Naive B cell (primary cell): ENCODE data around the gene RNU1-3. TPM values are rescaled to one million over a fixed set of nuclear protein-coding genes. Genes with fewer than 3 reads are reported as not detected.
A peak's percentile ranks its signal among the peaks of the same experiment; 100 is the strongest.
"Not testable (repeated sequence)": the region's sequence is repeated elsewhere in the genome, so short reads cannot be mapped to it uniquely, and the experiment has no call there.

Experiments
- ATAC-seq, 2 donors: fragments of 150-1000 bp; cut with Tn5 transposase; 2 replicates each; pipeline ENCODE4 v1.10.0; 2021; ENCODE audit warnings: low read depth in 2 of 2, mild to moderate bottlenecking in 2 of 2, moderate library complexity in 2 of 2
- DNase-seq: peaks from one replicate; pipeline ENCODE4 v3.0.0; 2022
- H3K27ac Mint-ChIP-seq, 6 donors: one replicate each; pipeline ENCODE4 v1.8.0; 2020 to 2022; ENCODE audit warnings: mild to moderate bottlenecking in 6 of 6, mixed read lengths in 6 of 6, moderate library complexity in 5 of 6, inconsistent platforms in 2 of 6
- H3K27me3 Mint-ChIP-seq, 3 donors: one replicate each; pipeline ENCODE4 v1.8.0; 2021 to 2022; ENCODE audit warnings: mixed read lengths in 3 of 3, mild to moderate bottlenecking in 1 of 3
- H3K36me3 Mint-ChIP-seq, 2 donors: one replicate each; pipeline ENCODE4 v1.8.0; 2020 to 2022; ENCODE audit warnings: mixed read lengths in 2 of 2, inconsistent platforms in 1 of 2, mild to moderate bottlenecking in 1 of 2
- H3K4me1 Mint-ChIP-seq, 3 donors: one replicate each; pipeline ENCODE4 v1.8.0; 2020 to 2022; ENCODE audit warnings: mixed read lengths in 3 of 3, inconsistent platforms in 1 of 3, mild to moderate bottlenecking in 1 of 3, moderate library complexity in 1 of 3
- H3K4me3 Mint-ChIP-seq, 8 donors: one replicate each; pipeline ENCODE4 v1.8.0; 2020 to 2022; ENCODE audit warnings: mild to moderate bottlenecking in 8 of 8, mixed read lengths in 8 of 8, moderate library complexity in 8 of 8, inconsistent platforms in 2 of 8
- H3K9me3 Mint-ChIP-seq, 7 donors: one replicate each; pipeline ENCODE4 v1.8.0; 2020 to 2022; ENCODE audit warnings: mixed read lengths in 7 of 7, mild to moderate bottlenecking in 5 of 7, inconsistent platforms in 2 of 7, moderate library complexity in 1 of 7
- polyA plus RNA-seq, 6 donors: library from polyadenylated mRNA; unstranded; fragments of 300-500 nt; fragmentation: Illumina TruSeq; gene quantifications; one replicate each; pipeline ENCODE4 v1.2.3, GENCODE V29; 2021; ENCODE audit warnings: low read depth in 6 of 6

RNU1-3 gene
- polyA plus RNA-seq, 6 donors from 2014 or later, result 27.4 to 56.9 (median 45.9) TPM; not detected in 2

DNA sequence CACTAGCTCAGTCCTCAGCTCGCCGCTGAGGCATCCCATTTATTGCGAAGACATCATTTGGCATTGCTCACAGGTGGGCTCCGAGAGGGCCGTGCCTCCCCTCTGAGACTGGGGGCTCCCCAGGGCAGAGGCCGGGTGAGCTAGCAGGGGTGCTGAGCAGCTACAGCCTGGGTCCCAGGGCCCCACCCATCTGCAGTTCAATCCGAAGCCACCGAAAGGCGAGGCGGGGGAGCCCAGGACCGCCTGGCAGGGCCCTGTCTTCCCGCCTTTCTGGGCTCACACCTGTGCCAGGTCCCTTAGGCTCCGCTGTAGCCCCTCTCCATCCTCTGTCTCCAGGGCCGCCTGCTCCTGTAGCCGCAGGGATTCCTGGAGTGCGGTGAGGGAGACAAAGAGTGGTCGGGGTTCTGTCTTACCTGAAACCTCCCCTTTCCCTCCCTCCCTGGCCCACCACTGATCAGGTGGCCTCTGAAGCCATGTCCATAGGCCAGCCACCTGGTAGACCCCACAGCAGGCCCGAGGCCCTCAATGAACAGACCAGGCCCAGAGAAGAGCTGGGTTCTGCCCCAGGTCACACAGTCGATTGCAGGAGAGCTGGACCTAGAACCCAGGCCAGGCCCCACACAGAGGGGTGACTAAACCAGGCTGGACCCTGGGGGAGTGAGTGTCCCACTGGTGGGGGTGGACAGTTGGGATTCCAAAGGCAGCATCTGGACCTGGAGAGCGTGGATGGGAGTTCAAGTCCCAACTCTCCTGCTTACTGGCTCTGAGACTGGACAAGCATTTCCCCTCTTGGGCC lies 35.3 kb downstream of the RNU1-3 start:
- H3K4me3 Mint-ChIP-seq, result no peak overlapping the region
- H3K9me3 Mint-ChIP-seq, result no peaks in the 10 kb centered on the region
- peak overlapping the region in 1 of 6 donors; percentile 42 for H3K27ac Mint-ChIP-seq
- no peak for ATAC-seq
- peaks cover 0 to 8% (median 6%) of the 10 kb centered on the region in 3 donors for H3K4me1 Mint-ChIP-seq
- H3K27me3 Mint-ChIP-seq, result no peaks in the 10 kb centered on the region
- H3K36me3 Mint-ChIP-seq, result peaks cover 9 to 65% of the 10 kb centered on the region in 2 donors
- DNase-seq, result no peak

GRCh38 chr1:16630661-16631247 lies 36.0 kb downstream of the RNU1-3 start:
- H3K27ac Mint-ChIP-seq, result peak overlapping the region in 3 of 6 donors; percentile 39 to 54 (median 42)
- H3K27me3 Mint-ChIP-seq, result no peaks in the 10 kb centered on the region
- H3K4me1 Mint-ChIP-seq, result peaks cover 0 to 14% (median 6%) of the 10 kb centered on the region in 3 donors
- peaks cover 16 to 72% of the 10 kb centered on the region in 2 donors for H3K36me3 Mint-ChIP-seq
- H3K9me3 Mint-ChIP-seq, result no peaks in the 10 kb centered on the region
- DNase-seq (no peak), ATAC-seq (no peak)
- H3K4me3 Mint-ChIP-seq, result no peak overlapping the region

GRCh38 chr1:16629916-16630530 lies 36.7 kb downstream of the RNU1-3 start:
- Mint-ChIP-seq H3K27ac (peak overlapping the region in 2 of 6 donors; percentile 39 to 54), H3K4me3 (peak overlapping the region in 1 of 8 donors; percentile 18), H3K4me1 (peaks cover 0 to 14% (median 6%) of the 10 kb centered on the region in 3 donors), H3K36me3 (peaks cover 16 to 79% of the 10 kb centered on the region in 2 donors)
- H3K9me3 Mint-ChIP-seq, DNase-seq, ATAC-seq, H3K27me3 Mint-ChIP-seq: not testable (repeated sequence)

GRCh38 chr1:16628361-16629111 lies 38.2 kb downstream of the RNU1-3 start:
- Mint-ChIP-seq H3K4me1 (peaks cover 0 to 14% (median 6%) of the 10 kb centered on the region in 3 donors), H3K4me3 (no peak overlapping the region), H3K27me3 (no peaks in the 10 kb centered on the region), H3K9me3 (no peaks in the 10 kb centered on the region), H3K27ac (peak overlapping the region in 2 of 6 donors; percentile 54 to 86), H3K36me3 (peaks cover 7 to 69% of the 10 kb centered on the region in 2 donors)
- DNase-seq, result no peak
- no peak for ATAC-seq

DNA sequence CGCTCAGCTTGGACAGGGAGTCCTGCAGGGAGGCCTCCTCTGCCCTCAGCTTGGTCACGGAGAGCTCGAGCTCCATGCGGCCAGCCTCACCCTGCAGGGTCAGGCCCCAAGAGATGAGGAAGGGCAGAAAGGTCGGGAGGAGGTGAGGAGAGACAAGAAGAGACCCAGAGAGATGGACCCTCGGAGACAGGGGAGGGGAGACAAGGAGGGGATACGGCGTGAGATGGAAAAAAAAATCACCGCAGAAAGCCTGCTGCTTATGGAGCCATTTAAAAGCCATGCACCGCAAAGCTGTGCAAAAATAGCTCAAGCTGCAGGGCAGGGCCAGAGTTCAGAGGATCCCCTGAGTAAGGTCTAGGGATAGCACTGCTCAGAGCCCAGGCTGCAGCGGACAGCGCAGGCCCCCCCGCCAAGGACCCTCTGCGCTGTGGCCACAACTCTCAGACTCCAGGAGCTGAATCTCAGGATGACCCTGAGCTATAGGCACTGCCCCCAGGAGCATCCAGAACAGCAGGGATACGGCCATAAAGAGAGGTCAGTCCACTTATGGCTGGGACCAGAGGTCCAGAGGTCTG lies 40.3 kb downstream of the RNU1-3 start:
- peak overlapping the region in 1 of 6 donors; percentile 21 for H3K27ac Mint-ChIP-seq

DNA sequence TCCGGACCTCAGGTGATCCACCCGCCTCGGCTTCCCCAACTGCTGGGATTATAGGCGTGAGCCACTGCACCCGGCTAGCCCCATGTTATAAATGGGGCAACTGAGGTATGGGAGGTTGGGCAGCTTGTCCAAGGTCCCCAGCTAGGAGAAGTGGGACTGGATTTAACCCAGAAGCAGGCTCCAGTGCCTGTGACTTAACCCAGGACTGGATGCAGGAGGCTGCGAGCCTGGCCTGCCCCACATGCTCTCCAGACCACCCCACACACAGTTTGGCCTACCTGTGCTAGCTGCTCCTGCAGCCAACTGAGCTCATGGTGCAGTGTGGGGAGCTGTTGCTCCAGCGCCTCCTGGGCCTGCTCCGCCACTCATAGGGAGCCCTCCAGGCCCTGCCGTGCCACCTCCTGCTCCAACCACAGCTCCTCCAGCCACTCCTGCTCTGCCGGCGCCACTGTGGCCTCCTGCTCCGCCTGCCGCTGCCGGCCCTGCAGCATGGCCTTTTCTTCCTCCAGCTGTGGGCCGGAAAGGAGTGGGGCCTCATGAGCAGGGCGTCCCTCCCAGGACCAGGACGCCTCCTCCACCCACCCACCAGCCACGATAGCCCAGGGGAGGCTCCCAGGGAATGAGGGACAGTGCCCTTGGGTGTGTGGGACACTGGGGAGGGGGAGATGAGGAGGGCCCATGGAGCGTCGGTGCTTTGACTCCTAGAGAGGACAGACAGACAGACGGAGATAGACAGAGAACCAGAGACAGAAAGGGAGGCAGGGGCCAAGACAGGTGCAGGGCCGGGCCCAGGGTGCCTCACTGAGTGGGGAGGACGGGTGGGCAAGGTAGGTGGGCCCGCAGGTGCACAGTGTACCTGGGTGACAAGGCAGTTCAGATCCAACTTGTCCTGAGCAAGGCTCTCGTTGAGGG lies 41.0 kb downstream of the RNU1-3 start:
- H3K4me3 Mint-ChIP-seq, result no peak overlapping the region
- peak overlapping the region in 2 of 6 donors; percentile 2 to 53 for H3K27ac Mint-ChIP-seq
- H3K4me1 Mint-ChIP-seq, result peaks cover 0 to 14% (median 6%) of the 10 kb centered on the region in 3 donors
- DNase-seq (no peak), ATAC-seq (no peak)
- peaks cover 7 to 42% of the 10 kb centered on the region in 2 donors for H3K36me3 Mint-ChIP-seq
- H3K9me3 Mint-ChIP-seq, result no peaks in the 10 kb centered on the region
- no peaks in the 10 kb centered on the region for H3K27me3 Mint-ChIP-seq

More for the DNA sequence above, 40.3 kb downstream of the RNU1-3 start:
- Mint-ChIP-seq H3K36me3 (peaks cover 7 to 49% of the 10 kb centered on the region in 2 donors), H3K4me1 (peaks cover 0 to 14% (median 6%) of the 10 kb centered on the region in 3 donors)
- not testable (repeated sequence) for H3K9me3 Mint-ChIP-seq, ATAC-seq, H3K4me3 Mint-ChIP-seq, DNase-seq, H3K27me3 Mint-ChIP-seq

- H3K4me3 Mint-ChIP-seq, H3K4me1 Mint-ChIP-seq, H3K9me3 Mint-ChIP-seq, ATAC-seq, DNase-seq, H3K27ac Mint-ChIP-seq, H3K27me3 Mint-ChIP-seq: not testable (repeated sequence)
- H3K36me3 Mint-ChIP-seq, result peaks cover 7 to 27% of the 10 kb centered on the region in 2 donors
These were observed 42.7 kb downstream of the RNU1-3 start for GRCh38 chr1:16623812-16624719.

GRCh38 chr1:16623337-16623736 lies 43.4 kb downstream of the RNU1-3 start:
- H3K27me3 Mint-ChIP-seq, ATAC-seq, H3K27ac Mint-ChIP-seq, H3K9me3 Mint-ChIP-seq, DNase-seq, H3K4me1 Mint-ChIP-seq, H3K4me3 Mint-ChIP-seq: not testable (repeated sequence)
- peaks cover 7 to 20% of the 10 kb centered on the region in 2 donors for H3K36me3 Mint-ChIP-seq

- not testable (repeated sequence) for H3K4me1 Mint-ChIP-seq, H3K27me3 Mint-ChIP-seq, ATAC-seq, DNase-seq, H3K9me3 Mint-ChIP-seq, H3K4me3 Mint-ChIP-seq, H3K27ac Mint-ChIP-seq
- peaks cover 7 to 18% of the 10 kb centered on the region in 2 donors for H3K36me3 Mint-ChIP-seq
These were observed 45.0 kb downstream of the RNU1-3 start for GRCh38 chr1:16621681-16622315.

- H3K4me1 Mint-ChIP-seq, result peaks cover 0 to 5% (median 0%) of the 10 kb centered on the region in 3 donors
- H3K4me3 Mint-ChIP-seq, result no peak overlapping the region
- H3K9me3 Mint-ChIP-seq, result no peaks in the 10 kb centered on the region
- no peak overlapping the region for H3K27ac Mint-ChIP-seq
- ATAC-seq, result no peak
- DNase-seq, result no peak
- H3K27me3 Mint-ChIP-seq, result no peaks in the 10 kb centered on the region
- H3K36me3 Mint-ChIP-seq, result peaks cover 5 to 14% of the 10 kb centered on the region in 2 donors
These were observed 45.5 kb downstream of the RNU1-3 start for GRCh38 chr1:16621300-16621658.
